K562 (cell line): ENCODE measurements around the gene MAPRE2. TPM values are rescaled to one million over a fixed set of nuclear protein-coding genes. Genes with fewer than 3 reads are reported as not detected.

Experiments used
- BCL6 ChIP-seq: fragments of 250-450 bp; sonication (Bioruptor Pico); IDR thresholded peaks from 2 replicates; pipeline ENCODE4 v1.4.0; 2020
- BCLAF1 ChIP-seq, 2 experiments: fragments of 450-650 bp in 1 of 2; IDR thresholded peaks; 2 replicates each; pipeline ENCODE4 v1.6.1; 2011 to 2017; ENCODE audit warnings: low read depth in 2 of 2, antibody characterized with exemption in 1 of 2, borderline replicate concordance in 1 of 2, low read length in 1 of 2, mild to moderate bottlenecking in 1 of 2, mixed read lengths in 1 of 2; ENCODE audit not compliant: control insufficient read depth in 1 of 2
- CHD7 ChIP-seq: fragments of 200-600 bp; sonication (generic); IDR thresholded peaks from one replicate; pipeline ENCODE4 v1.6.1; 2012; ENCODE audit warnings: mild to moderate bottlenecking, low read depth, low read length, inconsistent platforms
- HDGF ChIP-seq: fragments of 450-650 bp; IDR thresholded peaks from 2 replicates; pipeline ENCODE4 v1.6.1; 2016
- KAT8 ChIP-seq: fragments of 450-650 bp; IDR thresholded peaks from 2 replicates; pipeline ENCODE4 v1.6.1; 2016; ENCODE audit warnings: low read depth, mild to moderate bottlenecking
- LCOR ChIP-seq: sonication (generic); formaldehyde crosslinking; IDR thresholded peaks from 2 replicates; pipeline ENCODE4 v1.8.0; 2022; ENCODE audit warnings: mild to moderate bottlenecking, missing genetic modification reagents
- RUNX1 ChIP-seq: sonication (generic); IDR thresholded peaks from 2 replicates; pipeline ENCODE4 v1.6.1; 2016; ENCODE audit warnings: antibody characterized with exemption, low read depth
- ZNF23 ChIP-seq: fragments of 250-450 bp; sonication (Bioruptor Pico); IDR thresholded peaks from 2 replicates; pipeline ENCODE4 v1.4.0; 2020; ENCODE audit warnings: mild to moderate bottlenecking
- ZNF324 ChIP-seq: fragments of 250-450 bp; sonication (Bioruptor Pico); IDR thresholded peaks from 2 replicates; pipeline ENCODE4 v1.4.0; 2020; ENCODE audit warnings: mild to moderate bottlenecking
- ZNF639 ChIP-seq, 2 experiments: fragments of 200-800 bp in 1 of 2; sonication (Bioruptor generic) in 1 of 2; sonication (generic) in 1 of 2; formaldehyde crosslinking in 1 of 2; IDR thresholded peaks in 1 of 2; conservative IDR thresholded peaks in 1 of 2; 2 replicates each; pipeline versions ENCODE4 v1.5.0 to v1.6.1; 2016 to 2020; ENCODE audit warnings: missing compliant biosample characterization in 1 of 2, missing genetic modification characterization in 1 of 2, missing genetic modification reagents in 1 of 2
- polyA plus RNA-seq, 8 experiments: library from polyadenylated mRNA; depleted of rRNA in 4 of 8; stranded (reverse) in 5 of 8; unstranded in 3 of 8; fragments of >200 nt; fragmentation: Nextera tagmentation in 2 of 8; fragmentation: Illumina TruSeq in 1 of 8; extraction: Ambion mirVana in 2 of 8; extraction: Trizol in 1 of 8; gene quantifications; 2 replicates each; pipeline versions ENCODE4 v1.2.1 to v1.2.3, GENCODE V29; 2011 to 2014; ENCODE audit warnings: inconsistent platforms in 1 of 8, missing spikeins in 1 of 8
- total RNA-seq, 7 experiments: library from RNA; depleted of rRNA in 6 of 7; stranded (reverse); fragments of >200 nt in 6 of 7; fragmentation: Illumina TruSeq in 2 of 7; extraction: Trizol in 2 of 7; gene quantifications; 2 replicates each; pipeline versions ENCODE4 v1.2.1 to v1.2.3, GENCODE V29; 2011 to 2021; ENCODE audit warnings: low replicate concordance in 1 of 7

The MAPRE2 gene
- total and polyA plus RNA-seq, 9 of the 15 experiments (the other 6 are each of a cell fraction or from before 2014, with no cell fraction given), result 32.3 to 70.7 (median 40.7) TPM

GRCh38 chr18:35110554-35111485 is 69.6 kb downstream of the MAPRE2 start (continued):
- TF ChIP-seq BCLAF1 (IDR thresholded peaks at IDR 0.05; ENCODE audit: borderline replicate concordance in 1 of 2, control insufficient read depth in 1 of 2, low read depth in 2 of 2, low read length in 1 of 2), result no peak
- TF ChIP-seq LCOR (CRISPR knock-in tag), result peak; percentile 84
- 0 out of 2 replicates have a peak, but pooled peaks have one; percentile 53 for TF ChIP-seq HDGF
- no peak; the same call in 1 of the 2 replicates for TF ChIP-seq ZNF23 (CRISPR knock-in tag)
- peak in 1 of 2 experiments; percentile 92; a peak in 2 of 4 replicates for TF ChIP-seq ZNF639 (CRISPR knock-in tag; conservative IDR thresholded peaks at IDR 0.05 in 1 of 2, IDR thresholded peaks at IDR 0.05 in 1 of 2)
- no peak for TF ChIP-seq ZNF324 (CRISPR knock-in tag)
- no peak for TF ChIP-seq BCL6 (CRISPR knock-in tag)
- TF ChIP-seq RUNX1, result no peak
- no peak for TF ChIP-seq CHD7
- TF ChIP-seq KAT8, result 0 out of 2 replicates have a peak, but pooled peaks have one; percentile 25
